ENCODE measurements around the gene FOXP4. TPM values are rescaled to one million over a fixed set of nuclear protein-coding genes. Genes with fewer than 3 reads are reported as not detected.

FOXP4 gene, protein sequence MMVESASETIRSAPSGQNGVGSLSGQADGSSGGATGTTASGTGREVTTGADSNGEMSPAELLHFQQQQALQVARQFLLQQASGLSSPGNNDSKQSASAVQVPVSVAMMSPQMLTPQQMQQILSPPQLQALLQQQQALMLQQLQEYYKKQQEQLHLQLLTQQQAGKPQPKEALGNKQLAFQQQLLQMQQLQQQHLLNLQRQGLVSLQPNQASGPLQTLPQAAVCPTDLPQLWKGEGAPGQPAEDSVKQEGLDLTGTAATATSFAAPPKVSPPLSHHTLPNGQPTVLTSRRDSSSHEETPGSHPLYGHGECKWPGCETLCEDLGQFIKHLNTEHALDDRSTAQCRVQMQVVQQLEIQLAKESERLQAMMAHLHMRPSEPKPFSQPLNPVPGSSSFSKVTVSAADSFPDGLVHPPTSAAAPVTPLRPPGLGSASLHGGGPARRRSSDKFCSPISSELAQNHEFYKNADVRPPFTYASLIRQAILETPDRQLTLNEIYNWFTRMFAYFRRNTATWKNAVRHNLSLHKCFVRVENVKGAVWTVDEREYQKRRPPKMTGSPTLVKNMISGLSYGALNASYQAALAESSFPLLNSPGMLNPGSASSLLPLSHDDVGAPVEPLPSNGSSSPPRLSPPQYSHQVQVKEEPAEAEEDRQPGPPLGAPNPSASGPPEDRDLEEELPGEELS
- total RNA-seq: 10 to 100 TPM; 15.6 to 18.4 TPM
- long read RNA-seq: 0 reads

DNA sequence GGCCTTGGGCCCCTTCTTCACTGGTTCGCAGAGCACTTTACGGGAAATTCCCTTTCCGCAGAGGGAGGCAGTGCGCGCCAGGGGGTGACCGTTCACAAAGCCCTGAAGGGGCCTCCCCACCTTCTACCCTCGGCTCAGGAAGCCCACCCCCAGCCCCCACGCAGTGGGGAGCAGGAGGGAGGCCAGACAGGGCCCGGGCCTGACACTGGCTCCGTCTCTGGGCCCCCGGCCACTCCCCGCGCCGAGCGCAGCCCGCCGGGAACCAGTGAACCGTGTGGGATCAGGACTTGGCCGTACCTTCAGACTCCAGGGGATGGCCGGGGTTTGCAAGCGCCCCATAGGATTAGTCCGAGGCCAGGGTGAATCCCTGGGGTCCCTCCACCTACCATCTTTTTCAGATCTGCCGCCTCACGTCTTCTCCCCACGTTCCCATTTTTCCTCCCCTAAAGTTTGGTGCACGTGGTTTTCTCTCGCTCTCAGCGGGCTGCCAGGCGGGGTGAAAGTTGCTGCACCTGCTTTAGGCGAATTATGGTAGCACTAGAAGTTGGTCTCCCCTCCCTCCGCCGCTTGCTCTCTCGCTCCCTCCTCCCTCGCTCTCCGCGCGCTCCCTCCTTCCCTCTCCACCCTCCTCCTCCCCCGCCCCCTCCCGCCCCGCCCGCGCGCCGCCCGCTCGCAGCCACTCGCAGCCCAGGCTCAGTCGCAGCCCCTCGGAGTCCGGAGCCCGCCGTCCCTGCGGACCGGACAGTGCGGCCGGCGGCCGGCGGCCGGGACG lies at the start of gene FOXP4:
TSS of gene FOXP4 (plus strand) at position 679 of the 772 bp plus-strand sequence. CDS start 19,380 bp downstream, outside the sequence.
- DNase-seq: peak; percentile 90
- ATAC-seq: peak; percentile 89 to 93
- intact Hi-C loops (cut with DNase I): no loop called here

DNA sequence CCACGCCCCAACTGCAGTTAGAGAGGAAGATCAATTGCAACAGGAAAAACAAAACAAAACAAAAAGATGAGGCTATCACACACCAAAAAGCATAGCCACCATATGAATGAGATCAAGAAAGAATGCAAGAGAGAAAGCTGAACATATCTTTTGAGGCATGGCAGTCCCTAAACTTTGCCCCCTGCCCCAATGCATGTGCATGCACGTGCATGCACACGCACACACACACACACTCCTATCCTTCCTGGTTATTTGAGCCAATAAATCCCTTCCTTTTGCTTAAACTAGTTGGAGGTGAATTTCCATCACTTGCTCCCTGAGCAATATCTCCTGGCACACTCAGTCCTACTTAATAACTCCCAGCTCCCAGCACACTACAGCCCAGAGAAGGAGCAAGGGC lies 48.6 kb upstream of the FOXP4 start:
- ATAC-seq: no peak
- DNase-seq: no peak
- intact Hi-C loops (cut with DNase I): no loop called here

DNA sequence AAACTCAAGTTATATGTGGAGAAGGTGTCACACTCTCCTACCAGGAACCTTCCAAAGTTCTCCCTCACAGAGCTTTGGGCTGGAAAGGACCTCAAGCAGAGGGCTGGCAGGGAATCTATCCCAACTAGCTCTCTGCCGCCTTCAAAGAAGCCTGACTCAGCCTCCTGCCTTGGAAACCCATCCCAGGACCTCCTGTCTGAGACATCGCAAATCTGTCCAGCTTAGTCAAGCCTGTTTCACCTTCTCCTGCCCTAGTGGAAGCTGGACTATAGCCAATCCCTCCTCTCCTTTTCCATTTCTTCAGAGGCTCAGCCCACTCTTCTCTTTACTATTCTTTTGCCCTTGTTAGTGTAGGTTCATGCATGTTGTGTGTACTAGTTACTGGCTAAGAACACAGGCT lies 48.2 kb upstream of the FOXP4 start:
- ATAC-seq: peak in 1 of 2 donors; percentile 12
- intact Hi-C loops (cut with DNase I): no loop called here
- no peak for DNase-seq

DNA sequence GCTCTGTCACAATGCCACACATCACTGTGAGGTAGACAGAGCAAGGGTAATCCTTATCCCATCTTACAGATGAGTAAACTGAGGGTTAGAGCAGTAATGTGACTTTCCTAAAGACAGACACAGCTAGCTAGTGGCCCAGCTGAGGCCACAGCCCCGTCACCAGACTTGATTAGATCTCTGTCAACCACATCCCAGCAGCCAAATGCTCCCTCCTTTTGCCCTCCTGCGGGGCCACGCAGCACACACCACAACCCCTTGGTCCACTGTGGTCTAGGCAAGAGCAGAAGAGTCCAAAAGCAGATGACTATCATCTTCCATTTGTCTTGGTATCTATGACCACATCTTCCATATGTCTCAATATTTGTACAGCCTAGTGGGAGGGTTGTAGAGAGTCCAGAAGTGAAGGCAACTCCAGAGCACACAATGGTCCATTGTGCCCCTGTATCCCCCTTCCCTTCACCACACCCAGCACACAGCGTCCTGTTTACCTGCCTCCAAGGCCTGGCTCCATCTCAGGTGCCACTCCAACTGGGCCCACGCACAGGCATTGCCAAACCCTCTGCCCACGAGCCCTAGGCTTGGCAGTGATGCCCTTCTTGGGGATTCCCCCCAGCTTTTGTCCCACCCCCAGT lies 47.1 kb upstream of the FOXP4 start:
- ATAC-seq (no peak), DNase-seq (no peak)
- intact Hi-C loops (cut with DNase I): no loop called here

DNA sequence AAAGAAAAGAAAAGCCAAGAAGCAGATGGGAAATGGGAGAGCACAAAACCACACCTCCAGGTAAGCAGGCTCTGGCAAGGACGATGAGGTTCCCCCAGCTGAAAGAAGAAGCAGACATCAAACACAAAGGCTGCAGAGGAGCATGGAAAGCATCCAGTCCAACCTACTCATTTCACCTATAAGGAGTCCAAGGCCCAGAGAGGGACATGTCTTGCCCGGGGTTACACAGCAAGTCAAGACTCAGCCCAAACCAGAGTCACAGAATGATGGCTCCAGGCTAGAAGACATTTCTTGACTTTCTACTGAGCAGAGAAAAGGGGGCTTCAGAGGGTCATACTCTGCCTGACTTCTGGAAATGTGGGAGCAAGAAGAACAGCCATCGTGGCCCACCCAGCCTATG lies 45.6 kb upstream of the FOXP4 start:
- intact Hi-C loops (cut with DNase I): no loop called here
- DNase-seq (no peak), ATAC-seq (no peak)

DNA sequence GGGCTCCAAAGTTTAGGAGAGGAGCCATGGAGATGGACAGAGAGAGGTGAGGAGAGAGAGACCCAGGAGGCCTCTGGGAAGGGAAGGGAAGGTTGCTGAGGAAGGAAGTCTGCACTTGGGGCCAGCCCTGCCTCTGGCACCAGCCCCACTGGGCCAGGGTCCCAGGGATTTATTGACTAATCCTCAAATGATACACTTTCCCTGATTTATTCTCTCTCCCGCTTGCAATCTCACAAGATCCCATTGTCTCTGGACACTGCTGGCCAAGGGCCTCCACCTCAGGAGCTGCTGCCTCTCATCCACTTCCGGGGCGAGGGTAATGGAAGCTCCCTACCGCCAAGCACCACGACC lies 43.6 kb upstream of the FOXP4 start:
- DNase-seq (no peak), ATAC-seq (no peak)
- intact Hi-C loops (cut with DNase I): no loop called here

DNA sequence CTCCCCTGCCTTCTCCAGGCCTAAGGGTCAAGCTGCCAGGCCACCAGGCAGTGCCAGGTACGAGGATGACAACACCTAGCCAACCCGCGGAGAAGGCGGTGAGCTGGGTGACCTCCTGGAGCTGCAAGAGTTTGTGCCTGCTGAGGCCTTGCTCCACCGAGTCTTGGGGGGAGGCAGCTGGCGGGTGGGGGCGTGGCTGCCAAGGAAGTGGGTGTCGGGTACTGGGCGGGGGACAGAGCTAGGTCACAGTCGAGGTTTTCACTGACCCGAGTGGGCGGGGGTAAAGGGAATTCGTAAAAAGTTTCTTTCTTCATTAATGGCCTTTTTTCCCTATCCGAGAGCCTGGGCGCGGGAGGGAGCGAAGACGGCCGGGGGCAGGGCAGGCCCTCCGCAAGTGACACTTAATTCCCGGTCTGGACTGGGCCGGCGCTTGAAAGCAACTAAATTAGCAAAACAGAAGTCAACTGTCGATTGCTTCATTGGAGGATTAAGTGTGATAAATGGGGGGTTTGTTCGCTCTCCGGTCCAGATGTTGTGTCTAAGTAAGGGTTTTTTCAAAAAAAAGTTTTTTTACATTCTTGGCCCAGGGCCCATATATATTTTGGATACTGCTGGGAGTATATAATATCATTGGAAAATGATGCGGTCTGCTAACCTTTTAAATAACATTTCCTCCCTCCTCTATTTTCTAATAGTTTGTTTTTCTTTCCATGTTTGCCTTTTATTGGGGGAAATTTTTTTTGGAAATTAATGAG lies 43.1 kb upstream of the FOXP4 start:
- DNase-seq: peak; percentile 56
- no peak for ATAC-seq
- intact Hi-C loops (cut with DNase I): no loop called here

DNA sequence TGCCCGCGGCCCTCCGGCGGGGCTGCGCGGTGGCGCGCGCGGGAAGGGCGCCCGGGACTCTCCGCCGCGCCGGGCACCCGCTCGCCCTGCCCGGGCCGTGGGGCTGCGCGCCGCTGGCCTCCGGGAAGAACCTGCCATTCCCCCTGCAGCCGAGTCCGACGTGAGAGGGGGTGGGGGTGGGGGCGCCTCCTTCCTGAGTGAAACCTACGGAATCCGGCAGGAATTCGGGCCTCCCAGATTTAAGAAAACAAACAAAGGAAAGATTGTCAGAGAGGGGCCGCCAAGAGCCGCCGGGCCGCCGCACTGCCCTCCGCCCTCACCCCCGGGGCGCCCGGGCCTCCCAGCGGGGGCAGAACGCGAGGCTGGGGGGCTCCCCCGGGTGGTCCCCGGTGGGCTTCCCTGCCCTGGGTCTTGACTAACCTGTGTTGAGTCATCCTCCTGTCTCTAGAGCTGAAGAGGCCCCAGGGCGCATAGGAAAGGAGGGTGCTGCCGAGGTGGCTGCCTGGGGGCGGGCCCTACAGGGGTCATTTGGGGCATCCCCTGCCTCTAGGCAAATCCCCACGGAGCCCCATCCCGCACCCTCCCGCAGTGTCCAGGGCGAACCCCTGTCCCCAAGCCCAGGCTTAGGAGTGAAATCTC lies 42.2 kb upstream of the FOXP4 start:
- peak; percentile 8 to 54 for ATAC-seq
- DNase-seq: peak; percentile 46
- intact Hi-C loops (cut with DNase I): no loop called here

DNA sequence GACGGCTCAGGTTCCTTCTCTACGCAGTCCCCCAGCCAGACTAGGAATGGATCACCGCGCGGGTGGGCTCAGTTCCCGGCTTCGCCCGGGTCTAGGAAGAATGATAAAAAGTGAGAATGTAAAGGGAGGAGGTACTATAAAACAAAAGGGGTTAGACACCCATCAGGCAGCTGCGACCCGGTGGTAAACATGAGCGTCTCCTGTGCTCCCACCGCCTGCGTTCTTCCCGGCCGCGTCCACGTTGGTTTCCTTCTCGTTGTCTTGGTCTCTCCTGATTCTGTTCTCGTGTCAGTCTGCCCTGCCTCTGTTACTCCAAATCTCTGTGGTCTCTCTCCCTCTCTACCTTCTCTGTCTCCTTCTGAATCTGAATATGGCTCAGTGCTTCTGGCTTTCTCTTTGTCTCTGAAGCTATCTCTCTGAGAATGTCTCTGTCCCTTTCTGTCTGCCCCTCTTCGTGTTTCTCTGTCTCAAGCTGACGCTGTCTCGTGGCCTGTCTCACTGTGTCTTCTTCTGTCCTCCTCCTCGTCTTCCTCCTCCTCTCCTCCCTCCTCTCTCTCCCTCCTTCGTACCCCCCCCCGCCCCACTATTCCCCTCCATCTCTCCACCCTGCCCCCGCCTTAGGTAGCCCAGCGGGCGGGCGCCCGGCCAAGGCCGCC lies 41.6 kb upstream of the FOXP4 start:
- intact Hi-C loops (cut with DNase I): no loop called here
- DNase-seq (no peak), ATAC-seq (peak in 1 of 2 donors; percentile 1)

DNA sequence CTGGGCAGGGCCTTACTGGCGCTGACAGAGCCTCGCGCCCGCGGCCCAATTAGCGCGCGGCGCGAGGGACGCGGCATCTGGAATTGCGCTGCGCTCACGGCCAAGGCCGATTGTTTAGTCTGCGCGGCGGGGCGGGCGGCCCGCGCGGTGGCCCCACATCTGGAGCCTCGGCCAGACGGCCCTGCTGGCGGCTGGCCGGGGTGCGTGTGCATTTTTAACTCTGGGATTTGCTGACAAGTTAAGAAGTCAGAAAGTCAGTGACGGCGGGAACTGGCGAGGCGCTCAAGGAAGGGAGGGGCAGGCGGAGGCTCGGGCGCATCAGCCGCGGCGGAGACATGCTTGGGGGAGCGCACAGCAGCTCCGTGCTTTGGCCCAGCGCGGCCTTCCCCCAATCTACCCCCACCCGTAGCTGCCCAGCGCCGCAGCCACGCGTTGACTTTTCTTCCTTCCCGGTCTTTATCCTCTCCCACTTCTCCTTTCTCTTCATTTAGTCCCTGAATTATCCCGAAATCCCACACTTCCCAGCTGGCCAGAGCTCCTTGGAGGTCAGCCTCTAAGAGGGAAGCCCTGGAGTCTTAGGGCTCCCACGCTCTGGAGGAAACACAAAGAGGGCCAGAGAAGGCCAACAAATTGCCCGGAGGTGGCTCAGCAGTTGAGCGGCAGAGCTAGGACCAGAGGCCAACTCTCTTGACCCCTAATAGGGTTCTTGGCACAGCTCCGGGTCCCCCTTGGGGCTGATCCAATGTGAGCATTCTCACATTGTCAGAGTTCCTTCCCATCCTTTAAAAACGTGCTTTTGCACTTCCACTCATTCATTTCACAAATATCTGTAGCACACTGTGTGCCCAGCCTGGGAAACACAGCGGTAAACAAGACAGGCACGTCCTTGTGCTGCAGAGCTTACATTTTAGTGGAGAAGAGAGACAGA lies 40.8 kb upstream of the FOXP4 start:
- DNase-seq (peak; percentile 81), ATAC-seq (peak; percentile 84 to 91)
- intact Hi-C loops (cut with DNase I): no loop called here

DNA sequence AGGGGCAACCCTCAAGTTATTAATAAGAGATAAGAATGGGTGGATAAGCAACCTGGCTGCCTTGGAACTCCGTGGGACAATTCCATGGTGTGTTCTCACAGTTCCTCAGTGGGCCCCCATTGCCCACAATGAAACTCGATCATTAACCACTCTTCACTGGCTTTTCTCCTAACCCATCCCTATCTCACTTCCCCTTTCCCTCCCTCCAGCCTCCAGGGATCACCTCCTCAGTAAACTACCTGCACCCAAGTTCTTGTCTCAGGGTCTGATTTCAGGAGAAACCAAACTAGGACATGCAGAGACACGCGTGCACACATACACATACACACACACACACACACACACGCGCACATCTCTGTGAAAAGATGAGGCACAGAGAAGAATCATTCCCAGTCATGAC lies 37.7 kb upstream of the FOXP4 start:
- DNase-seq: no peak
- ATAC-seq: no peak
- intact Hi-C loops (cut with DNase I): no loop called here

DNA sequence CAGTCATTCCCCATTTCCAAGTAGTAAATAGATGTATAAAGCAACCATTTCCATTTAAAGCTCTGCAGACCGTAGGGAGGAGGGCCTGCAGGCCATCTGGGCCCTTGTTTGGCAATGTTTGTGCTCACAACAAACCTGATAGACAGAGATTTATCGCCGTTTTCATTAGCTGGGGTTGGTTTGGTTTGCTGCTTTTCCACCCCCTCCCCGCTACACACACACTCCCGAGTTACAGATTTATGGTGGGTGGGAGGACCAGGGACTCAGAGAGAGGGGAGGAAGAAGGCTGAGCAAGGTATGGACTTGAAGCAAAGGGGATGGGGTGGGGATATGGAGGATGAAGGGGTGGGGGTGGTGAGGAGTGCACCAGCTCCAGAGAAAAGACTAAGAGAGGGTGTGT lies 36.6 kb upstream of the FOXP4 start:
- no peak for DNase-seq
- intact Hi-C loops (cut with DNase I): no loop called here
- no peak for ATAC-seq

DNA sequence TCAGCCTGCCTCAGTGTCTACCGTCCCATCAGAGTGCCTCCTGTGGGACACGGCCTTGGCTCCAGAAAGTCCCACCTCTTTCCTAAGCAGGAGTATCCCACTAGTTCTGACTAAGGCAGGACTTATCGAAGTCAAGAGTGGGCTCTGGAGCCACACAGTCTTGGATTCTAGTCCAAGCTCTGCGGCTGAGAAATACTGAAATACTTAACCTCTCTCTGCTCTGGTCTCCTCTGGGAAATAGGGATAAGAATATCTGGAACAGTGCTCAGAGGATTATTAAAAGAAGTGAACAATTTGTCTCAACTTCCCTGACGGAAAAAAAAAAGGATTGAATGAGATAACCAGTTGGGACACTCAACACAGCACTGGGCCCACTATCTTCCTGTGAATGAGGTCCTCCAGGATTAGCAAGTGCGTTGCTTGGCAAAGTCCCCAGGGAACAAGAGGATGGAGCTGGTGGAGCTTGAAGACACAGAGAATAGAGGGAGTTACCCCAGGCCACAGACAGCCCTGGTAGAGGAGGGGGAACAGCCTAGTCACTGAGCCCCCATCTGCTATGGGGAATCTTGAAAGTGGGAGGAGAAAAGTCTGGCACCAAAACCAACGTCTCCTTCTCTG lies 34.6 kb upstream of the FOXP4 start:
- intact Hi-C loops (cut with DNase I): no loop called here
- ATAC-seq (no peak), DNase-seq (no peak)

DNA sequence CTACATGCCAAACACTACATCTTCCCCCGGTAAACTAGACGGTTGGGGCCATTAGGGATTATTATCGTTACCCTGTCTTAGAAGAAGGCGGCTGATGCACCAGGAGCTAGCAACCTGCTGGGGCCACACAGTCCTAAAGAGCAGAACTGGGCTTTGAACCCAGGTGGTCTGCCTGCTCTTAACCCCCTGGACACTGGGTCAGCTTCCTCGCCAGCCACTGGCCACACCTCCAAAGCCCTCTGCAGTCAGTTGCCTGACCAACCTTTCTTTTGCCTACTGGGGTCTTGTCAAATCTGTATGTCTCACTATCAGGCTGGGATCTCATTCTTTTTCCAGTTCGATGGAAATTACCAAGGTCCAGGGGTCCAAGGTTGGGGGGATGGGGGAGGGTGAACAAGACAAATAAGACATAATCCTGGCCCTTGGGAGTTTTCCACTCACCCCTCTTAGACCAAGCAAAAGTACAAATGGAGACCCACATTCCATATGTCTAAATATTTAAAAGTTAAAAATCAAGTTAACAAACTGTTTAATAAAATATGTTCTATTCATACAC lies 34.0 kb upstream of the FOXP4 start:
- intact Hi-C loops (cut with DNase I): no loop called here
- no peak for ATAC-seq
- DNase-seq: no peak

DNA sequence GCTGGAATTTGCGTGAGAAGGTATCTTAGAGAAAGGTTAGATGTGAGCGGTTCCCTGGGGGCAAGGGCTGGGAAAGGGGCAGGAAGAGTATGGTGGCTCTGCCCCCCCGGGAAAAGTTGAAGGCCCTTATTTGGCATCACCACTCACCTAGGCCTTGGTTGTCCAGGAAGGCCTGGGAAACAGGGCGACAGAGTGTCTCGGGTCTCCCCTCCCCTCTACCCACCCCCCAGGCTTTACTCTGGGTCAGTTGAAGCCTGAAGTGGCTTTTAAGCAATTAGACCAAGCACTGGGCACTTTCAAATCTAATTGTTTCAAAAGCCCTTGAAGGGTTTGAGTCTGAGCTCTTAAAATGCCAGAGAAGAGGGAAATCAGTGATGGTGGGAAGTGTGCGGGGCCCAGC lies 30.2 kb upstream of the FOXP4 start:
- DNase-seq (no peak), ATAC-seq (no peak)
- intact Hi-C loops (cut with DNase I): no loop called here

DNA sequence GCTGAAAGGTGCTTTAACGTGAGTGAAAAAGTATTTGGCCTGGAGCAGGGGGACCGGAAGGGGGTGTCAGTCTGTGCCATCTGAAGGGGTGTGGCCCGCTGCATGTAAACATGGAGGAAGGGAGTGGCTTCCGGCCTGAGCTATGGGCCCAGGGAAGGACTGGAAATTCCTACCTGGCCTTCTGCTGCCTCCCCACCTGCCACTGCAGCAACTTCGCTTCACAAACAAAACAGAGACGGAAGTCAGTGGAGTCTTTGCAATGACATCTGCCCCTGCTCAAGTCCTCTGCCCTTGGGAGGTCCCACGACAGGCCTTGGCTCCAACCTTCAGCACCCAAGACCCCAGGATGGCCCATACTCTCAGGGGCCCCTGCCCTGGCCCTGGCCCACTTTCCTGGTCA lies 28.1 kb upstream of the FOXP4 start:
- intact Hi-C loops (cut with DNase I): no loop called here
- DNase-seq (no peak), ATAC-seq (no peak)

Measured in left cardiac atrium (tissue), 4 donors.